Astrocyte (in vitro differentiated cells and primary cell): ENCODE measurements around the gene POLR2M.

Experiments
- CTCF ChIP-seq: IDR thresholded peaks from 2 replicates; pipeline ENCODE4 v1.5.1; 2011; ENCODE audit warnings: low read depth, mild to moderate bottlenecking, inconsistent platforms, low read length, moderate library complexity; ENCODE audit not compliant: insufficient read depth
- EZH2 ChIP-seq: IDR thresholded peaks from 2 replicates; pipeline ENCODE4 v1.6.1; 2012; ENCODE audit warnings: mild to moderate bottlenecking, low read length, inconsistent platforms; ENCODE audit not compliant: insufficient read depth

DNA sequence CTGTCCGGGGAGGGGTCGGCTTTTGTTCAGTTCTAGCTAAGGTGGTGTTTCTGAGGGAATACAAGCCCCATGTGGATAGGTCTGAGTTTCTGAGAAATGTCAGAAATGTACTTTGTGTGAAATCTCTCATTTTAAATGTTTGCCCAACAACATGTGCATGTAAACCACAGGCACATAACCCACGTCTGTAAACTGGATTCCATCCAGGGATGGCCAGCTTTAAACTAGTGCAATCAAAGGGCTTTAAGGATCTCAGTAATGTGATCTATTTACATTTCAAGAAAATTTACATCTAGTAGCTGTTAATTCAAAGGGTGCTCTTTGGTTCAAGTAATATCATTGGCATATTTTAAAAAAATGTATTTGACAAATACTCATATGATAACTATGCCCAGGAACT, 52.0 kb downstream of the POLR2M start:
- TF ChIP-seq CTCF (no peak), EZH2 (no peak)
